Keratinocyte (primary cell): Measurements from ENCODE around the gene AP4S1. TPM values are rescaled to one million over a fixed set of nuclear protein-coding genes. Genes with fewer than 3 reads are reported as not detected.

Source experiments
- DNase-seq: peaks from one replicate; pipeline ENCODE4 v3.0.0-alpha.2; 2011; ENCODE audit warnings: low read depth, missing footprints, low spot score
- FAIRE-seq: peaks from 2 replicates; lab custom pipeline; 2011; peaks lifted over from hg19 to GRCh38; lab: Jason Lieb, UNC
- H2AFZ ChIP-seq: 2 replicates; pipeline ENCODE4 v1.6.0; 2012; ENCODE audit warnings: low read length, control low read depth, inconsistent platforms; ENCODE audit not compliant: control insufficient read depth
- H3K27ac ChIP-seq: 2 replicates; pipeline ENCODE4 v1.5.1; 2011; ENCODE audit warnings: low read length; ENCODE audit not compliant: control insufficient read depth, insufficient read depth
- H3K27me3 ChIP-seq: 3 replicates; pipeline ENCODE4 v1.6.0; 2011; ENCODE audit warnings: low read length; ENCODE audit not compliant: control insufficient read depth, insufficient read depth; ENCODE audit errors: extremely low read depth
- H3K36me3 ChIP-seq, 2 experiments: 2 replicates in 1 of 2; 3 replicates in 1 of 2; pipeline ENCODE4 v1.5.1; 2011; ENCODE audit warnings: low read length in 2 of 2, mild to moderate bottlenecking in 1 of 2; ENCODE audit not compliant: control insufficient read depth in 2 of 2, insufficient read depth in 2 of 2; ENCODE audit errors: extremely low read depth in 1 of 2
- H3K4me1 ChIP-seq: 3 replicates; pipeline ENCODE4 v1.5.1; 2011; ENCODE audit warnings: low read length; ENCODE audit not compliant: control insufficient read depth, insufficient read depth; ENCODE audit errors: extremely low read depth
- H3K4me2 ChIP-seq: 3 replicates; pipeline ENCODE4 v1.6.0; 2011; ENCODE audit warnings: low read depth, low read length; ENCODE audit not compliant: control insufficient read depth, insufficient read depth; ENCODE audit errors: extremely low read depth
- H3K4me3 ChIP-seq, 3 experiments: fragments of 200-600 bp in 1 of 3; sonication (generic) in 1 of 3; 2 replicates in 2 of 3; 3 replicates in 1 of 3; pipeline ENCODE4 v1.5.1; 2011 to 2016; ENCODE audit warnings: low read length in 3 of 3, mild to moderate bottlenecking in 3 of 3, control low read depth in 2 of 3, inconsistent platforms in 1 of 3, low read depth in 1 of 3, mixed read lengths in 1 of 3, mixed run types in 1 of 3, moderate library complexity in 1 of 3; ENCODE audit not compliant: control insufficient read depth in 2 of 3, insufficient read depth in 2 of 3; ENCODE audit errors: extremely low read depth in 1 of 3
- H3K79me2 ChIP-seq: 2 replicates; pipeline ENCODE4 v1.6.0; 2012; ENCODE audit warnings: low read length; ENCODE audit not compliant: control insufficient read depth, insufficient read depth
- H3K9ac ChIP-seq: 3 replicates; pipeline ENCODE4 v1.6.0; 2011; ENCODE audit warnings: low read length; ENCODE audit not compliant: control insufficient read depth, insufficient read depth; ENCODE audit errors: extremely low read depth
- H3K9me1 ChIP-seq: 3 replicates; pipeline ENCODE4 v1.6.0; 2011; ENCODE audit warnings: low read length; ENCODE audit not compliant: control insufficient read depth, insufficient read depth; ENCODE audit errors: extremely low read depth
- H3K9me3 ChIP-seq: 2 replicates; pipeline ENCODE4 v1.5.1; 2012; ENCODE audit warnings: low read depth, low read length; ENCODE audit not compliant: control insufficient read depth
- H4K20me1 ChIP-seq: 3 replicates; pipeline ENCODE4 v1.6.0; 2011; ENCODE audit warnings: low read length; ENCODE audit not compliant: control insufficient read depth, insufficient read depth; ENCODE audit errors: extremely low read depth
- CTCF ChIP-seq, 3 experiments: IDR thresholded peaks in 1 of 3; conservative IDR thresholded peaks in 1 of 3; optimal IDR thresholded peaks in 1 of 3; 2 replicates in 2 of 3; 3 replicates in 1 of 3; pipeline versions ENCODE3 to v1.5.1; 2011; ENCODE audit warnings: low read length in 3 of 3, mild to moderate bottlenecking in 3 of 3, moderate library complexity in 2 of 3, control low read depth in 1 of 3, inconsistent platforms in 1 of 3; ENCODE audit not compliant: insufficient read depth in 2 of 3; ENCODE audit errors: extremely low read depth in 1 of 3
- EZH2 ChIP-seq: IDR thresholded peaks from one replicate; pipeline ENCODE4 v1.6.1; 2012; ENCODE audit warnings: inconsistent platforms, mild to moderate bottlenecking, low read length, moderate library complexity
- dilution Hi-C: fragments of 300-500 bp; cut with MboI; formaldehyde crosslinking; loops from one replicate; pipeline ENCODE4 v1.7.0; 2020; ENCODE audit warnings: low sequenced_read_pairs; ENCODE audit not compliant: extremely low pct_ligation_motif_present
- polyA plus RNA-seq, 5 experiments: library from polyadenylated mRNA; depleted of rRNA in 3 of 5; stranded (reverse) in 3 of 5; stranded (forward) in 1 of 5; unstranded in 1 of 5; fragments of >200 nt; gene quantifications; 1 replicate in 1 of 5; 2 replicates in 3 of 5; 3 replicates in 1 of 5; pipeline versions ENCODE4 v1.2.1 to v1.2.3, GENCODE V29; 2011 to 2012; ENCODE audit warnings: missing spikeins in 2 of 5, low read depth in 1 of 5, low replicate concordance in 1 of 5

Gene AP4S1
- polyA plus RNA-seq, 1 donor (not counting 4 experiments of a cell fraction or from before 2014, with no cell fraction given) = 6.2 TPM

GRCh38 chr14:30985796-30986195 lies 39.7 kb upstream of the AP4S1 start:
- H3K4me1 ChIP-seq = no peaks in the 10 kb centered on the region
- no peaks in the 10 kb centered on the region for H3K36me3 ChIP-seq
- no peak overlapping the region for H3K4me2 ChIP-seq
- no peak for FAIRE-seq
- no peaks in the 10 kb centered on the region for H3K9me3 ChIP-seq
- no peaks in the 10 kb centered on the region for H4K20me1 ChIP-seq
- dilution Hi-C loops = no loop called here
- H2AFZ ChIP-seq = no peak overlapping the region
- no peak for DNase-seq
- H3K27me3 ChIP-seq = no peaks in the 10 kb centered on the region
- TF ChIP-seq CTCF (optimal IDR thresholded peaks at IDR 0.05 in 1 of 3, IDR thresholded peaks at IDR 0.05 in 1 of 3, conservative IDR thresholded peaks at IDR 0.05 in 1 of 3; ENCODE audit: extremely low read depth in 1 of 3, insufficient read depth in 2 of 3, low read length in 3 of 3) (no peak), EZH2 (no peak)
- H3K79me2 ChIP-seq = peaks cover 93% of the 10 kb centered on the region
- no peak overlapping the region for H3K9ac ChIP-seq
- no peak overlapping the region for H3K27ac ChIP-seq
- H3K4me3 ChIP-seq = no peak overlapping the region
- H3K9me1 ChIP-seq = no peaks in the 10 kb centered on the region

GRCh38 chr14:30988509-30988908 lies 36.9 kb upstream of the AP4S1 start:
- no peak for FAIRE-seq
- no peak for DNase-seq
- Histone ChIP-seq H3K4me2 (no peak overlapping the region), H3K79me2 (peaks cover 94% of the 10 kb centered on the region), H4K20me1 (peaks cover 4% of the 10 kb centered on the region), H3K4me3 (no peak overlapping the region), H2AFZ (no peak overlapping the region), H3K9me3 (no peaks in the 10 kb centered on the region), H3K36me3 (peaks cover 0 to 4% of the 10 kb centered on the region in 2 experiments), H3K9ac (no peak overlapping the region), H3K9me1 (no peaks in the 10 kb centered on the region), H3K4me1 (no peaks in the 10 kb centered on the region), H3K27ac (no peak overlapping the region), H3K27me3 (no peaks in the 10 kb centered on the region)
- TF ChIP-seq EZH2 = no peak
- no peak for TF ChIP-seq CTCF (optimal IDR thresholded peaks at IDR 0.05 in 1 of 3, IDR thresholded peaks at IDR 0.05 in 1 of 3, conservative IDR thresholded peaks at IDR 0.05 in 1 of 3; ENCODE audit: extremely low read depth in 1 of 3, insufficient read depth in 2 of 3, low read length in 3 of 3)
- dilution Hi-C loops = no loop called here
